ENCODE data around the gene THSD8. TPM values are rescaled to one million over a fixed set of nuclear protein-coding genes. Genes with fewer than 3 reads are reported as not detected.
"Not testable (repeated sequence)": the region's sequence is repeated elsewhere in the genome, so short reads cannot be mapped to it uniquely, and the experiment has no call there.

THSD8 gene
- total and polyA plus RNA-seq, 2 donors (not counting 1 experiment from before 2014, with no cell fraction given), result not detected

DNA sequence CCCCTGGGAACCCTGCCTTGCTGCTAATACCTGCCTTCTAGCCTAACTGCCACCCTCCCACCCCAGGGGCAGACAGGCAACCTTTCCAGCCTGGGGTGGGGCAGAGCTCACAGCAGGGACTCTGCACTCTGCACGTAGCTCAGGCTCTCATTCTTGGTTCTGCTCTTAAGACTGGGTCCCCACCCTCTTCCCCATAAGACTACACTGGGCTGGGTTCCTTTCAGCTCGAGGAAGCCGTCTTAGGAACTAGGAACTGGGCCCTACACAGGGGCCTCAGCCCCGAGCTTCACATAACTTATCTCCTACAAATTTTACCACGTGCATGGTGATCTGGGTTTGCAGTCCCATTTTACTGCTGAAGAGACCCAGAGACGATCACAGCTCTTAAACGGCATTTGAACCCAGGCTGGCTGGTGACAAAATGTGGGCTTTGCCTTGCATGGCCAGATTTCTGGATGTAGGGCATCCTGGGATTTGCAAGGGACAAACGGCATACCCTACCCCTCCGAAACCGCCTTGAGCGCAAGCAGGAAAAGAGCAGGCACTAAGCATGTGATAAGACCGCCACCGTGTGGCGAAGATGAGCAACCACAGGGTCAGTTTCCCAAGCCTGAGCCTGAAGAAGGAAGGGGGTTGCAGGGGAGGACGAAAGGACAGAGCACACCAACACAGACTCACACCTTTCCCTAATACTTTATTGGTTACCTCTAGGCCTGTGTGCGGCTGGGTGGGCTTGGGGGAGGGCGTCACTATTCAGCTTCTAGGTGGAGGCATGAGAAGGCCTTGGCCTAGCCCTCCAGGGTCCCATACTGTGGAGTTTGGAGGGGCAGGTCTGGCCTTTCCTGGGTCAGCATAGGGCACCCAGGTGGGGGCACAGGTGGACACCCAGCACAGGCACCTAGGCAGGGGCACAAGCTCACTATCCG, 5.5 kb upstream of the THSD8 start:
- Histone ChIP-seq H2AFZ (ENCODE audit: low read length) (no peak overlapping the region), H3K36me3 (ENCODE audit: control insufficient read depth, insufficient read depth, low read length) (peaks cover 2% of the 10 kb centered on the region), H3K27me3 (ENCODE audit: control insufficient read depth, insufficient read depth, low read length) (no peaks in the 10 kb centered on the region), H3K9me3 (ENCODE audit: control insufficient read depth, insufficient read depth, low read depth, low read length) (no peaks in the 10 kb centered on the region), H3K79me2 (ENCODE audit: control insufficient read depth, insufficient read depth, low read length) (peaks cover 20% of the 10 kb centered on the region), H3K9ac (ENCODE audit: insufficient read depth, low read length) (no peak overlapping the region), H3K4me3 (replicated peaks in 1 of 4; ENCODE audit: control extremely low read depth in 1 of 4, insufficient read depth in 1 of 4, low read depth in 3 of 4, low read length in 4 of 4) (no peak overlapping the region), H3K4me1 (ENCODE audit: control insufficient read depth, extremely low read depth, insufficient read depth, low read length) (peaks cover 11% of the 10 kb centered on the region), H3K27ac (ENCODE audit: insufficient read depth, low read length) (peak overlapping the region; percentile 38), H3K4me2 (ENCODE audit: extremely low read depth, insufficient read depth, low read length) (peak overlapping the region; percentile 51), H4K20me1 (ENCODE audit: control insufficient read depth, extremely low read depth, insufficient read depth, low read length) (no peaks in the 10 kb centered on the region)
- peak; percentile 73 to 82 for DNase-seq (ENCODE audit: low read depth in 2 of 2)
- TF ChIP-seq EZH2 (IDR thresholded peaks at IDR 0.05; ENCODE audit: low read length, missing control alignments), result no peak
- TF ChIP-seq, protein P1, sequence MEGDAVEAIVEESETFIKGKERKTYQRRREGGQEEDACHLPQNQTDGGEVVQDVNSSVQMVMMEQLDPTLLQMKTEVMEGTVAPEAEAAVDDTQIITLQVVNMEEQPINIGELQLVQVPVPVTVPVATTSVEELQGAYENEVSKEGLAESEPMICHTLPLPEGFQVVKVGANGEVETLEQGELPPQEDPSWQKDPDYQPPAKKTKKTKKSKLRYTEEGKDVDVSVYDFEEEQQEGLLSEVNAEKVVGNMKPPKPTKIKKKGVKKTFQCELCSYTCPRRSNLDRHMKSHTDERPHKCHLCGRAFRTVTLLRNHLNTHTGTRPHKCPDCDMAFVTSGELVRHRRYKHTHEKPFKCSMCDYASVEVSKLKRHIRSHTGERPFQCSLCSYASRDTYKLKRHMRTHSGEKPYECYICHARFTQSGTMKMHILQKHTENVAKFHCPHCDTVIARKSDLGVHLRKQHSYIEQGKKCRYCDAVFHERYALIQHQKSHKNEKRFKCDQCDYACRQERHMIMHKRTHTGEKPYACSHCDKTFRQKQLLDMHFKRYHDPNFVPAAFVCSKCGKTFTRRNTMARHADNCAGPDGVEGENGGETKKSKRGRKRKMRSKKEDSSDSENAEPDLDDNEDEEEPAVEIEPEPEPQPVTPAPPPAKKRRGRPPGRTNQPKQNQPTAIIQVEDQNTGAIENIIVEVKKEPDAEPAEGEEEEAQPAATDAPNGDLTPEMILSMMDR (conservative IDR thresholded peaks at IDR 0.05 in 1 of 2, IDR thresholded peaks at IDR 0.05 in 1 of 2; ENCODE audit: low read depth in 1 of 2, low read length in 2 of 2), result peak; percentile 96 to 98

DNA sequence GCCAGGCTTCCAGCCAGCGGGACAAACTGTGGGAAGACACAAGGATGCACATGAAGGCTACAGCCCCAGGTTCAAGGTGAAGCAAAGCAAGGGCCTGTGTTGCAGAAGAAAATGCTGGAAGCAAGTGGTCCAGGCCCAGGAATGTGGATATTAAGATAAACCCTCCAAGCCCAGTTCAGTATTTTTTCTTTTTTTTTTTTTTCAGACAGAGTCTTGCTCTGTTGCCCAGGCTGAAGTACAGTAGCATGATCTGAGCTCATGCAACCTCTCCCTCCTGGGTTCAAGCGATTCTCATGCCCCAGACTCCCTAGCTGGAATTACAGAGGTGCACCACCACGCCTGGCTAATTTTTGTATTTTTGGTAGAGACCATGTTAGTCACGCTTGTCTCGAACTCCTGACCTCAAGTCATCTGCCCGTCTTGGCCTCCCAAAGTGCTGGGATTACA, 4.7 kb upstream of the THSD8 start:
- Histone ChIP-seq H2AFZ (ENCODE audit: low read length) (no peak overlapping the region), H3K79me2 (ENCODE audit: control insufficient read depth, insufficient read depth, low read length) (peaks cover 14% of the 10 kb centered on the region), H3K9me3 (ENCODE audit: control insufficient read depth, insufficient read depth, low read depth, low read length) (no peaks in the 10 kb centered on the region), H3K4me1 (ENCODE audit: control insufficient read depth, extremely low read depth, insufficient read depth, low read length) (peaks cover 13% of the 10 kb centered on the region), H3K27ac (ENCODE audit: insufficient read depth, low read length) (no peak overlapping the region), H3K27me3 (ENCODE audit: control insufficient read depth, insufficient read depth, low read length) (no peaks in the 10 kb centered on the region), H3K9ac (ENCODE audit: insufficient read depth, low read length) (no peak overlapping the region), H3K4me3 (replicated peaks in 1 of 4; ENCODE audit: control extremely low read depth in 1 of 4, insufficient read depth in 1 of 4, low read depth in 3 of 4, low read length in 4 of 4) (no peak overlapping the region), H4K20me1 (ENCODE audit: control insufficient read depth, extremely low read depth, insufficient read depth, low read length) (no peaks in the 10 kb centered on the region), H3K36me3 (ENCODE audit: control insufficient read depth, insufficient read depth, low read length) (peaks cover 2% of the 10 kb centered on the region), H3K4me2 (ENCODE audit: extremely low read depth, insufficient read depth, low read length) (no peak overlapping the region)
- no peak for DNase-seq (ENCODE audit: low read depth in 2 of 2)
- TF ChIP-seq EZH2 (IDR thresholded peaks at IDR 0.05; ENCODE audit: low read length, missing control alignments), result no peak
- TF ChIP-seq, protein P1 (conservative IDR thresholded peaks at IDR 0.05 in 1 of 2, IDR thresholded peaks at IDR 0.05 in 1 of 2; ENCODE audit: low read depth in 1 of 2, low read length in 2 of 2), result no peak

DNA sequence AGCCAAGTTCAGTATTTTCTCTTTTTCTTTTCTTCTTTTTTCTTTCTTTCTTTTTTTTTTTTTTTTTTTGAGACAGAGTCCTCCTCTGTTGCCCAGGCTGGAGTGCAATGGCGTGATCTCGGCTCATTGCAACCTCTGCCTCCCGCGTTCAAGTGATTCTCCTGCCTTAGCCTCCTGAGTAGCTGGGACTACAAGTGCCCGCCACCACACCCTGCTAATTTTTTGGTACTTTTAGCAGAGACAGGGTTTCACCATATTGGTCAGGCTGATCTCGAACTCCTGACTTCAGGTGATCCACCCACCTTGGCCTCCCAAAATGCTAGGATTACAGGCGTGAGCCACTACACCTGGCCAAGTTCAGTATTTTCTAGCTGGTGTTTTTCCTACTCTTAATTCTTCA, 4.3 kb upstream of the THSD8 start:
- H2AFZ ChIP-seq (ENCODE audit: low read length); H3K27me3 ChIP-seq (ENCODE audit: control insufficient read depth, insufficient read depth, low read length); H3K27ac ChIP-seq (ENCODE audit: insufficient read depth, low read length); H3K4me2 ChIP-seq (ENCODE audit: extremely low read depth, insufficient read depth, low read length); H3K4me3 ChIP-seq (replicated peaks in 1 of 4; ENCODE audit: control extremely low read depth in 1 of 4, insufficient read depth in 1 of 4, low read depth in 3 of 4, low read length in 4 of 4); H3K36me3 ChIP-seq (ENCODE audit: control insufficient read depth, insufficient read depth, low read length); H4K20me1 ChIP-seq (ENCODE audit: control insufficient read depth, extremely low read depth, insufficient read depth, low read length); H3K79me2 ChIP-seq (ENCODE audit: control insufficient read depth, insufficient read depth, low read length); H3K9me3 ChIP-seq (ENCODE audit: control insufficient read depth, insufficient read depth, low read depth, low read length); DNase-seq (ENCODE audit: low read depth in 2 of 2); H3K9ac ChIP-seq (ENCODE audit: insufficient read depth, low read length): not testable (repeated sequence)
- H3K4me1 ChIP-seq (ENCODE audit: control insufficient read depth, extremely low read depth, insufficient read depth, low read length), result peaks cover 15% of the 10 kb centered on the region

All from fibroblast of lung (primary cell).